SK-N-MC (cell line): Measurements from ENCODE around the gene RYR3.

ENCODE experiments used
- DNase-seq: peaks from one replicate; pipeline ENCODE4 v3.0.0-alpha.2; 2011; ENCODE audit warnings: low read depth, low spot score
- H3K27ac ChIP-seq: fragments of 200-600 bp; sonication (generic); 2 replicates; pipeline ENCODE4 v1.5.1; 2016; ENCODE audit warnings: mixed run types
- H3K36me3 ChIP-seq: fragments of 200-600 bp; sonication (generic); 2 replicates; pipeline ENCODE4 v1.6.1; 2017; ENCODE audit warnings: antibody characterized with exemption, low read length, mixed read lengths; ENCODE audit not compliant: insufficient read depth
- H3K4me3 ChIP-seq: fragments of 200-600 bp; sonication (generic); 2 replicates; pipeline ENCODE4 v1.5.1; 2016
- H3K9ac ChIP-seq: fragments of 200-600 bp; sonication (generic); 2 replicates; pipeline ENCODE4 v1.8.0; 2017; ENCODE audit warnings: mixed run types, mixed read lengths; ENCODE audit not compliant: insufficient read length
- H3K9me3 ChIP-seq: fragments of 200-600 bp; sonication (generic); 2 replicates; pipeline ENCODE4 v1.6.1; 2017; ENCODE audit warnings: low read depth, mild to moderate bottlenecking, antibody characterized with exemption, low read length, moderate library complexity, mixed read lengths
- EZH2 ChIP-seq: fragments of 200-600 bp; sonication (generic); IDR thresholded peaks from one replicate; pipeline ENCODE4 v1.6.1; 2017; ENCODE audit warnings: antibody characterized with exemption
- FOXP2 ChIP-seq: optimal IDR thresholded peaks from 2 replicates; pipeline ENCODE3; 2011; ENCODE audit warnings: mild to moderate bottlenecking, moderate library complexity; ENCODE audit not compliant: insufficient read depth; ENCODE audit errors: extremely low read length, control extremely low read depth
- POLR2AphosphoS5 ChIP-seq: IDR thresholded peaks from 2 replicates; pipeline ENCODE4 v1.6.1; 2012; ENCODE audit warnings: mild to moderate bottlenecking, low read depth, low read length, borderline replicate concordance

RYR3 gene

GRCh38 chr15:33639978-33640377, 329.2 kb downstream of the RYR3 start:
- no peak overlapping the region for H3K9ac ChIP-seq
- H3K36me3 ChIP-seq: no peaks in the 10 kb centered on the region
- no peaks in the 10 kb centered on the region for H3K9me3 ChIP-seq
- H3K27ac ChIP-seq: no peak overlapping the region
- TF ChIP-seq FOXP2 (no peak), EZH2 (no peak), POLR2AphosphoS5 (no peak)
- DNase-seq: no peak
- no peak overlapping the region for H3K4me3 ChIP-seq

- Histone ChIP-seq H3K27ac (no peak overlapping the region), H3K36me3 (no peaks in the 10 kb centered on the region), H3K9ac (no peak overlapping the region), H3K4me3 (no peak overlapping the region), H3K9me3 (no peaks in the 10 kb centered on the region)
- TF ChIP-seq FOXP2: no peak
- no peak for TF ChIP-seq EZH2
- no peak for TF ChIP-seq POLR2AphosphoS5
- DNase-seq: no peak
Observed at GRCh38 chr15:33641069-33641468, 330.3 kb downstream of the RYR3 start.

- no peak overlapping the region for H3K9ac ChIP-seq
- DNase-seq: no peak
- TF ChIP-seq EZH2 (no peak), POLR2AphosphoS5 (no peak)
- no peaks in the 10 kb centered on the region for H3K9me3 ChIP-seq
- H3K36me3 ChIP-seq: no peaks in the 10 kb centered on the region
- H3K4me3 ChIP-seq: no peak overlapping the region
- H3K27ac ChIP-seq: no peak overlapping the region
Observed at GRCh38 chr15:33644304-33644703, 333.5 kb downstream of the RYR3 start.

GRCh38 chr15:33646744-33647143, 336.0 kb downstream of the RYR3 start:
- TF ChIP-seq FOXP2: no peak
- TF ChIP-seq EZH2: no peak
- no peak for TF ChIP-seq POLR2AphosphoS5
- Histone ChIP-seq H3K27ac (no peak overlapping the region), H3K9me3 (no peaks in the 10 kb centered on the region), H3K36me3 (no peaks in the 10 kb centered on the region), H3K4me3 (no peak overlapping the region), H3K9ac (no peak overlapping the region)
- no peak for DNase-seq

- Histone ChIP-seq H3K9ac (no peak overlapping the region), H3K4me3 (no peak overlapping the region), H3K9me3 (no peaks in the 10 kb centered on the region), H3K27ac (no peak overlapping the region), H3K36me3 (no peaks in the 10 kb centered on the region)
- TF ChIP-seq FOXP2 (no peak), EZH2 (no peak), POLR2AphosphoS5 (no peak)
- DNase-seq: no peak
Observed at GRCh38 chr15:33649217-33649933, 338.6 kb downstream of the RYR3 start.

GRCh38 chr15:33654860-33655259, 344.1 kb downstream of the RYR3 start:
- DNase-seq: no peak
- Histone ChIP-seq H3K9me3 (no peaks in the 10 kb centered on the region), H3K36me3 (no peaks in the 10 kb centered on the region), H3K9ac (no peak overlapping the region), H3K4me3 (no peak overlapping the region), H3K27ac (no peak overlapping the region)
- TF ChIP-seq EZH2: no peak
- no peak for TF ChIP-seq FOXP2
- TF ChIP-seq POLR2AphosphoS5: no peak

GRCh38 chr15:33655488-33655887, 344.7 kb downstream of the RYR3 start:
- Histone ChIP-seq H3K9ac (no peak overlapping the region), H3K9me3 (no peaks in the 10 kb centered on the region), H3K4me3 (no peak overlapping the region), H3K27ac (no peak overlapping the region), H3K36me3 (no peaks in the 10 kb centered on the region)
- no peak for DNase-seq
- TF ChIP-seq FOXP2: no peak
- no peak for TF ChIP-seq POLR2AphosphoS5
- no peak for TF ChIP-seq EZH2

GRCh38 chr15:33656168-33656567, 345.4 kb downstream of the RYR3 start:
- no peak overlapping the region for H3K27ac ChIP-seq
- TF ChIP-seq FOXP2 (no peak), EZH2 (no peak), POLR2AphosphoS5 (no peak)
- no peak for DNase-seq
- H3K9me3 ChIP-seq: no peaks in the 10 kb centered on the region
- H3K36me3 ChIP-seq: no peaks in the 10 kb centered on the region
- H3K4me3 ChIP-seq: no peak overlapping the region
- H3K9ac ChIP-seq: no peak overlapping the region

GRCh38 chr15:33660151-33660550, 349.4 kb downstream of the RYR3 start:
- no peak overlapping the region for H3K4me3 ChIP-seq
- H3K36me3 ChIP-seq: no peaks in the 10 kb centered on the region
- H3K27ac ChIP-seq: no peak overlapping the region
- no peak for DNase-seq
- no peaks in the 10 kb centered on the region for H3K9me3 ChIP-seq
- H3K9ac ChIP-seq: no peak overlapping the region
- TF ChIP-seq EZH2: no peak
- TF ChIP-seq POLR2AphosphoS5: no peak
- TF ChIP-seq FOXP2: no peak
